ENCODE results near the gene CILP2. TPM values are rescaled to one million over a fixed set of nuclear protein-coding genes. Genes with fewer than 3 reads are reported as not detected.

CILP2 gene
- total RNA-seq, 1 experiment from 2014 or later = 0.40 TPM

Other genes with a start within 250 kb of the CILP2 start
- 20.8 and 44.8 TPM in 2 replicates for gene SUGP1, start 217.8 kb upstream of the CILP2 start, total RNA-seq (2014; rRNA removed; shearing (Covaris generic))
- 12.8 and 17.5 TPM in 2 replicates for gene MAU2, start 217.4 kb upstream of the CILP2 start, total RNA-seq (2014; rRNA removed; shearing (Covaris generic))
- 43.9 and 45.6 TPM in 2 replicates for gene GATAD2A, start 132.6 kb upstream of the CILP2 start, total RNA-seq (2014; rRNA removed; shearing (Covaris generic))
- 1.8 and 3.1 TPM in 2 replicates for gene TSSK6, start 22.7 kb upstream of the CILP2 start, total RNA-seq (2014; rRNA removed; shearing (Covaris generic))
- gene NDUFA13, start 22.0 kb upstream of the CILP2 start, total RNA-seq (2014; rRNA removed; shearing (Covaris generic)) = 96.6 and 152 TPM in 2 replicates
- 1.4 and 2.7 TPM in 2 replicates for gene YJEFN3, start 9.4 kb upstream of the CILP2 start, total RNA-seq (2014; rRNA removed; shearing (Covaris generic))
- 0.42 and 1.9 TPM in 2 replicates for gene PBX4, start 80.4 kb downstream of the CILP2 start, total RNA-seq (2014; rRNA removed; shearing (Covaris generic))
- gene LPAR2, start 90.0 kb downstream of the CILP2 start, total RNA-seq (2014; rRNA removed; shearing (Covaris generic)) = 1.2 and 3.0 TPM in 2 replicates
- gene GMIP, start 105.4 kb downstream of the CILP2 start, total RNA-seq (2014; rRNA removed; shearing (Covaris generic)) = 2.2 and 7.1 TPM in 2 replicates
- 152 and 173 TPM in 2 replicates for gene ATP13A1, start 125.4 kb downstream of the CILP2 start, total RNA-seq (2014; rRNA removed; shearing (Covaris generic))
- gene ZNF101, start 130.6 kb downstream of the CILP2 start, total RNA-seq (2014; rRNA removed; shearing (Covaris generic)) = 11.0 and 12.4 TPM in 2 replicates
- 2.9 and 5.4 TPM in 2 replicates for gene ZNF14, start 194.8 kb downstream of the CILP2 start, total RNA-seq (2014; rRNA removed; shearing (Covaris generic))